Stimulated activated CD8-positive, alpha-beta memory T cell treated with anti-CD3 and anti-CD28 coated beads, Interleukin-2, amount 100 ng/mL, for 1 hour (primary cell): ENCODE measurements around the gene EML4.

Source experiments
- DNase-seq, 2 donors: peaks; one replicate each; pipeline ENCODE4 v3.0.0-alpha.2; 2020; ENCODE audit warnings: low read depth in 2 of 2

The EML4 gene

DNA sequence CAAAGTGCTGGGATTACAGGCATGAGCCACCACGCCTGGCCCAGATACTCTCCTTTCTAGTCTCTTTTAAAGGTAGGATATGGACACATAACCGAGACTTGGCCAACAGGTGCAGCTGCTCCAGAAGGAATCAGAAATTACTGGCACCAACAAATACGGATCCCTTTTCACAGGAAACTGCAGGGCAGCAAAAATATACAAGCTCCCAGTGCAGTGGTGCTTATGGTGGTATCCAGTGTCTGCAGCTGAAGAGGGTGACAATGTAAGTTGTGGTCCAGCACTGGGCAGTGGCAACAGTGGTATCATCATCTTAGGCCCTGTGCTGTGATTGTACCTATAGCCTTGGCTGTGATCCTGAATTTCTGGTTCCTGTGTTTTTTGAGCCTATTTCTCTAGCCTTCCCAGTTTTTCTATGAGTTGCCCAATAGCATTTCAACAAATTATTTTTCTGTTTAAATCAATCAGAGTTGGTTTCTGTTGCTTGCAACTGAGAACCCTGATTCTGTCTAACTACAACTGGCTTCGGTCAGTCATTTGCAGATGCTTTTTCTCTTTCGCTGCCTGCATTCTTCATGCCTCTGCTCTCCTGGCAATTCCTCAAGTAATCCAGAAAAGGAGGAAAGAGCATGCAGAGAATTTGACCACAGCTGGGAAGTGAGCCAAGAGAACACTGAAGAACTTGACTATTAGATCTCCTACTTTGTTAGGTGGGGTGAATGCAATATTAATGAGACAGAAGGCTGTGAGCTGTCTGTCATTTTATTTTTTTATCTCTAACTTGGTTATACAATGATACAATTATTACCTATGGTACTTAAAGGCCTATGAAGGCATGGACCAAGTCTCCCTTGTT, 30.8 kb upstream of the EML4 start:
- DNase-seq = no peak

DNA sequence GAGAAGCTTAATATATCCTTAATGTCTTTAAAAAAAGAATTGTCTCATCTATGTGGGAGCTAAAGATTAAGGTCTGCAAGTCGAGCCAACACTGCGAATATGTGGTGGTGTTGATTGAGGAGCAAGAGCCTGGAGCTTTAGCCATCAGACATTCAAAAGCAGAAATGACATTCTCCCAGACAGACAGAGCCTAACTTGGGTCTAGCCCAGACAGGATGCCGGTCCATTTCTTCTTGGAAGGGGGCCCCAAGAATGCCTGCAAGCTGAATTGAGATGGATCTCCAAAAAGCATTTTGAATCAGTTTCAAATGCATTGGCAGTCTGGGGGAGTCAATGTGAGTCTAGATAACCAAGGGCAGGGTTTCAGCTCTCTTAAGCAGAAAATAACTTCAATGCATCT, 30.1 kb upstream of the EML4 start:
- no peak for DNase-seq

DNA sequence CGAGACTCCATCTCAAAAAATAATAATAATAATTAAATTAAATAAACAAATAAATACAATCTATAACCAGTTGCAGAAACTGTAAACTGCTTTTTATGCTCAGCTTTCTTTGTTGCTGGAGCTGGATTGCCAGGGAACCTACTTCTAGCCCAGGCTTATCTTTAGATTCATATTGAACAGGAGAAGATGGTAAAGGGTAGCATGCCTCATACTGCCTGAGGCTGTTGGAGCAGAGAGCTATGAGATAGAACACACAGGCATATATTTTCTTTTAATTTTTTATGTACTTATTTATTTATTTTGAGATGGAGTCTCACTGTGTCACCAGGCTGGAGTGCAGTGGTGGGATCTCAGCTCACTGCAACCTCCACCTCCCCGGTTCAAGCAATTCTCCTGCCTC, 28.7 kb upstream of the EML4 start:
- no peak for DNase-seq

DNA sequence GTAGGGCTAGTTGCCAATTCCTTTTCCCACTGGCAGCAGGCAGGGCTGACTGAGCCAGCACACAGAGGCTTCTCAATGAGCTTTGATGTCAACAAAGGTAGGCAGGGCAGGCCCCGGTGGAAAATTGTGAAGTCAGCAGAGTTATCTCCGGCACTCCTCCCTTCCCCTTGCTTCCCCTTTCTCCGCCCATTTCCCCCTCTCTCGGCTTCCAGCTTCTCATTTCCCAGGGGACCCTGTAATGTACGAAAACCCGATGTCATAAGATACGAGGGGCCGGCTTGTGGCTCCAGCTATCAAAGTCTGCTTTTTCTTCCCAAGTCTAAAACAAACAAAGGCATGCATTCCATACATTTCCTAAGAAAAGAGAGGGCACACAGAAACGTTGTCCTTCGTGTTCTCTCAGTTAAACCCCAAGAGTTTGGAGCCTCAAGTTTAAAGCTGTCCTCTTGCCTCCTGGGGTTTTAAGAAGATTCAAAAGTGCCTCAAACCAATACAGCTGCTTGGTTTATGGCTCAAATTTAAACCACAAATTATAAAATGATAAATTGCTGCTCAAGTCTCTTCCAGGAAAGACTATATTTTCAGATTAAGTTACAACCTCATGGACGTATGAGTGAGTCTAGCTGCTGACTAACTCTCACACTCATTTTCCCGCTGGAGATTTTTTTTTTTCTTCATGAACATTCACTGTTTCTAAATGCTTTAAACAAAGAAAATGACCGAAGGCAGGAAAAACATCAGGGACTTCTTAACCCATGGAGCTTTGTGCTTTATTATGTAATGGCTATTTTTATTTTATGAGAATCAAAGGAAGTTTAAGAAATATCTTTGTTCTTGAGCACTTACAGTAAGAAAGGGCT, 27.2 kb upstream of the EML4 start:
- DNase-seq = no peak

DNA sequence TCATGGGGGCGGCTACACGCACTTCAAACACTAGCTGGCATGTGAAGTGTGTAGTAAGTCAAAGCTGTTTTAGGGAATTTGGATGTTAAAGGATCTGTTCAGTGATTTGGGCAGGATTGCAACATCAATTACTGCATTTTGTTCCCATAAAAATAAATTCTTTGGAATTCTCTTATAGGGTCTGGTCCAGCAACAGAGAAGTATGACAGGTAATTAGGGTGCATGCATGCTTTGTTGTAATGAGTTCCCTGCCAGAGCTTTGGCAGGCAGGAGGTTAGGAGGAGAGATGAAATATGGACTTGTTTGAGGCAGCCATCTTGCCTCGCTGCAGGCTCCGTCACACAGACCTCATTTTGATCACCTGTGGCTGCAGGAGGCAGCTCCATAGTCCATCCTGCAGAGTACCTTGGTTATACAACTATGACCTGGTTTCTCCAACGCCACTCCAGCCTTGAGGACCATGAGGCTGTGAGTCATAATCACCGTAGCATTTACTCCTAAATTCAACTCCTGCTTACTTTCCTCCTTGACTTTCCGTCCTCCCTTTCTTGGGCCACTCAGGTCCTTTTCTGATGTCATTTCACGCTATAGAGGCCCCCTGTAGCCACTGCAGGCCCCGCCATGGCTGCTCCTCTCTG, 26.5 kb upstream of the EML4 start:
- DNase-seq = no peak

DNA sequence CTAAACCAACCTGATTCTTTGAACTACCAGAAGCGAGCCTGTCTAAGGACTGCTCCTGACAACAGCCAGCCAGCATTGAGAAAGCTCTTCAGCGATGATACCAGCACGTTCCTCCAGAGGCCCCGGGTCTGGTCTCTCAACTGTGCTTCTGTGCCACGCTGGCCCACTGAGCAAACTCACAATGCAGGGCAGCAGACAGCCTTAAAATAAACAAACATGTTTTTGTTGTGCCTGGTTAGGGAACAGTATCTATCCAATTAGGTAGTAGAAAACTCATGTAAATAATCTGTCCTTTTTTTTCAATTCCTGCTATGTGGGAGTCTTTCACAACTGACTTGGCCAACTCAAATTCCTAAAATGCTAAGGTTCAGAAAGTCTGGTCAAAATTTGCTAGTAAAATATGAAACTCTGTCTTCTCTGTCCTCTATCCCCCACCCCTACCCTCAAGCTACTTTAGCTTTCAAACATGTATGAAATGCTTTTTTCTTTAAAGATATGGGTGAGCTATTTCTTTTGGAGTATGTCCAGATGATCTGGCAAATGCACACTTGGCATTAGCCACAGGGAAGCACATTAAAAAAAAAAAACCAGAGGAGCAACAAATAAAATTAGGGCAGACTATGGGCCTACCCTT, 21.4 kb upstream of the EML4 start:
- no peak for DNase-seq

DNA sequence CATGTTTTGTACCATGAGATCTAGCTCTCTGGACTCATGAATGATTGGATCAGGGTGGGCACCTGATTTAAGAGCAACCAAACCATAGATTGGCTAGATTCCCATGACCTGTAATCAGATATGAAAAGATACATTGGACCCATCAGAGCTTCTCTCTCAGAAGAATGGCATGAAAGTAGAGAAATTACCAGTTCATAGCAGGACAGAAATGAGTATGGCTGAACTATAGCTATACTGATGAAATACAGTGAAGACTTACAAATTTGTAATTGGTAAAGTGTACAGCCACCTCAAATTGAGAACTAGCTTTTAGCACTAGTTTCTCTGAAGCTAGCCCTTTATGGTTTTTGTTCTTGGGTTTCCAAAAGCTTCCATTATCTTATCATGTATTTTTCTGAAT, 19.0 kb upstream of the EML4 start:
- no peak for DNase-seq

DNA sequence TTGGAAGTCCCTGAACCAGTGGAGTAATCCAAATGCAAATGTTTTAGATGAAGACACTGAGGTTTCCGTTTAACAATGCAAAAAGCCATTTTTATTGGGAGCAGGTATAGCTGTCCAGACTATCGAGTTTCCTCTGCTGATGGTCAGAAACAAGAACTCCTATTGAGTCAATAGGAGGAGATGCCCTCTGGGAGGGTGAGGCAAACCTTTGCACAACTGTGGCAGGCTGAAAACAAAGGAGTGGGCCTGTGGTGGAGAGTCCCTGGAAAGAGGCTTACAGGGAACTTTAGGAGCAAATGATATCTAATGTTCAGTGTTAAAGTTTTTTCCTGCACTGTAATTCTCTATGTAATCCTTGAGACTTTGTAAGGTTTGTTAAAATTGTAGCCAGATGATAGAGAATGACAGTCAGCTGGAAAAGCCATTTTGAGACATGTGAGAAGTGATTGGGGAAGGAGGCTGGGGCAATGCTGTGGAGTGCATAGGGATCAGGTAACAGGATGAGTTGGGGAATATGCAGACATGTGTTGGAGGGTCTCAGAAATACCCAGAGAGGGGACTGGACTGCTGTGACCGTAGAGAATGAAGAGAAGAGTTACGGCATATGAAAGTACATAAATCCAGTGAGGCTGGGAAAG, 15.1 kb upstream of the EML4 start:
- DNase-seq = no peak

DNA sequence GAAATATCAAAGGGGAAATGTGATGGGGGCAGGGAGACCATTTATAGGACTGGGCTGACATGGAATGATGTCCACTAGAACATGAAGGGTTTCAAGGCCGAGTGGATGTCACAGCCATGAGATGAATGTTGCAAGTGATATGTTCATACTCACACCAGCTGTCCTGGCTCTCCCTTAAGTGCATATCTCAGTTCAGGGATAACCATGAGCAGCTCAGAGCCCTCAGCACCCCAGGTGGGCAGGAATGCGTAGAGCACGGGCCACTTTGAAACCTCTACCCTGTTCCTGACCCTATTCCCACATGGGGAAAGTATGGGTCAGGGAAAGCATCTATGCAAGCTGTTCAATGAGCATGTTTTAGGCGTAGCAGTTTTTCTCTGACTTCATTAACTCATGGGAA, 12.4 kb upstream of the EML4 start:
- DNase-seq = no peak

DNA sequence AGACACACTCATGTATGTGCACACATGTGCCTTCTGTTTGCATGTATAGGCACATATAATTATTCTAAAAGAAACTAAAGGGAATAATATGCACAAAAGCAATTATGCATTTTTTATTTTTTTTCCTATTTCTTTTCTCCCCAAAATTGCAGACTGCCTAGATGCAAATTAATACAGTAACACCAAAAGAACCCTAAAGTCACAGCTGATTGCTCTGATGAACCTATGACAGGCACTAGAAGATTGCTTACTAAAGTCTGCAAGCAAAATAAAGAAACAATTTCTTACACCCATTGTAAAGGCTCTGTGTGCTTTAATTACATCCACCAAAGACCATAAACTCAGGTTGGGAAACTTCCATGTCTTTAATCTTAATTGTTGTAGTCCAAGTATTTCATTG, 7.7 kb upstream of the EML4 start:
- no peak for DNase-seq

DNA sequence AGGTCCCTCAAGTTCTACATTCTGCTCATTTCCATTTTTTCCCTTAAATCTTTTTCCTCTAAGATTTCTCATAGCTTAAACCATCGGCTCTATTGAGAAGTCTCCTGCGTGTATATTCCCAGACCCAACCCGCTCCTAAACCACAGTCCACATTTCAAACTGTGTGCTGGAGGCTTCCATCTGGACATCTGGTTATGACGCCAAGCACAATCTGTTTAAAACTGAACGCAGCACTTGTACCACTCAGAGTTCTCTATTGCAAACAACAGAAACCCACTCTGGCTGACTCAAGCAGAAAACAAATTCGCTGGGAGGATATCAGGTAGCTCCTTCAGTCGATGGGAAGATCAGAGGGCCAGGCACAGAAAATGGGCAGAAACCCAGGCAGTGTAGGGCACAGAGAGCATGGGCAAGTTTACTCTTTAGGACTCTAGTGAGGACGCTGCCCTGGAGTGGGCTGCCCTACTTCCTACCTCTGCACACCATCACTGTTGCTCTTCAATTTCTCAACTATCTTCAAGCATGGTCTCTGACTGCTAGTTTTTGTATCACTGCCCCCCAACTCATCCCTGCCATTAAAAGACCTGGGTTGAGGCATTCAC, 5.6 kb upstream of the EML4 start:
- DNase-seq = no peak

DNA sequence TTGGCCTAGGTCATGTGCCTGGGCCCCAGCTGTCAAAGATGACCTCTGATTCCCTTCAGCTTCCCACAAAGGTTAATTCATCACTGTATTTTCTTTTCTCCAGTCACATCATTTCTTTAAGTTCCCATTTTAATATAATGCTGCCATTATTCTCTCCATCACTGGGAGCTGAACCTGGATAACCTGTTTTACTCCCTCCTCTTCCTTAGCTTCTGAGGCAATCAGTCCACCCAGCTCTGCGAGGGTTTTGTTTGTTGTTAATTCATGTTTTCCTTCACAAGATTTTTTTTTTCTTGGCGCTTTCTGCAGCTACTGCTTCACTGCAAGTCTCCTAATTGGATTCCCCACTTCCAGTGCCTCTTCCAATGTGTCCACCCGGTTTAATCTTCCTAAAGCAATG, 5.1 kb upstream of the EML4 start:
- no peak for DNase-seq

DNA sequence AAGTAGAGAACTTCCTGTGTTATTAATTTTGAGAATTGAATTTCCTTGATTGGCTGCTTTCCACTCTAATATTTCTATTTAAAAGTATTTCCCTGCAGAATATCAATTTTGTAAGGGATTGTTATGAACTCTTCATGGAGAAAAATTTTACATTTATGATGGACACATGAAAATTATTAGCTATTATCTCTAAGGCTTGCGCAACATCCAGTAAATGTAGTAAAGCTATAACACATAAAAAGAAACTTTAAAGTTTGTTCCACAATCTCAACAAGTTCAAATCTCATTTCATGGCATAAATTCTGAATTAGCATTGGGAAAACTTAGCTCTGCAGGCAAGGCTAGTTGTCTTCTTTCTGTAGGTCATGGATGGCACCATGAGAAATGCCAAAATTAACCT, 4.2 kb upstream of the EML4 start:
- DNase-seq = no peak

DNA sequence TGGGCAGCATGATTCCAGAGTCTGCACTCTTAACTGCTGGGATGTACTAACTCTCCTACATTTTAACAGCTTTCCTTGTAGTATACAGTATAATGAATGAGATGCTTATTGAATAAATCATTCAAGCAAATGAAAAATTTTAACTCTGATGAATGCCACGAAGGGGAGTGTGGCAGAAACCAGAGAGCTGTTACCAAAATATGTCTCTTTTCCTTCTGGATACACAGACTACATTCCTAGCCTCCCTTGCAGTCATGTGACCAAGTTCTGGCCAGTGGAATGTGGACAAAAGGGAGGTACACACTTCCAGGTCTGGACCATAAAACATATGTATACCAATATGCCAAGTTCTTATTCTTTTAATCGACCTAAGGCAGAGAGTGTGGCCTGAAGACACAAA, 1.7 kb upstream of the EML4 start:
- DNase-seq = no peak

DNA sequence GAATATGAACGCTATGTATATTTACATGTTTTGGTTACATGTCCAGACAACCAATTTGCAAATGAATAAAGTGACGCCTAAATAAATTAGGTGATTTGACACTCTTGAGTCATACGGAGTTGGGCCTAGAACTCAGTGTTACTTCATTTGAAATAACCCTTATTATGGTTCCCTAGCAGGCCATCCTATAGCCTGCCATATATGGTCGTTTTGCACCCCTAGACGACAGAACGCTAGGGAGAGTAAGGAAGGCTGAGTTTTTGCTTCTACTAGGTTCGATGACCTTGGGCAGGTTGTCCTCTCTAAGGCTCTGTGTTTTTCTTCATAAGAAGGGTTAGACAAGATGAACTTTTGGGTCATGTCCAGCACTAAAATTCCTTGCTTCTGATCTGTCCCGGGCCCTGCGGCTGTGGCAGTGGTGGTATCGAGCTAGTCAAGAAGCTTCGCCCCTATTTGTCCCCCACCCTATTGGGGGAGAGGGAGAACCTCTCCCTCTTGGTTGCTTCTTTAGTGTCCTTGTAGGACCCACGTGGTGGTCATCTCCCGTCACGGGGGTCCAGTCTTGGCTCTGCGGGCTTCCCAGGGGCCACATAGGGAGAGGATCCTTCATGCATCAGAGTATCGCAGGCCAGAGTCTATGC, 574 bp upstream of the EML4 start:
- no peak for DNase-seq

DNA sequence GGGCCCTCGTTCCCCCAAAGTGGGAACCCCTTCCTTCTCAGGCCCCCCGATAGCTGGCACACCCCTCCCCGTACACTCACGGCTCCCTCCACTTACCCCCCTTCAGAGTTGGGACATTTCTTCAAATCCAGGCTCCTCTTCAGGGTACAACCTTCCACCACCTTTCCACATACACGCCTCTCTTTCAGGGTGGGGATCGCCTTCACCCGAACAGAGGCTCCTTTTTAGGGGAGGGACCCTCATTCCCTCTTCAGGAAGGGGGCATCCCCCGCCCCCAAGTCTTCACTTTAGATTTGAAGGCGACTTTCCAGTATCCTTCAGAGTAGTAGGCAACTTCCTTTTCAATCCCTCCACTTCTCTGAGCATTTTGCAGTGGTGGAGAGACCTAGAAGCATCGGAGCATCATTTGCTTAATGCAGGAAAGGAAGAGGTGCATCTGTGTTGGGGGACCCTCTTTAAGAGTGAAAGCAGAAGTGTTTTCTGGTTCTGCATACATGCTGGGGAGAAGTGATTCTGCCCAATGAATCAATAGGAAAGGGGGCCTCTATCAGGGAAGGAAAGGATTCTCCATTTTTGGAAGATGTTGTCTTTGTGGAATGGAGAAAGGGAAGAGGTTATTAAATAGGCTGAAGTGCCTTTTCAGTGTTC, 845 bp downstream of the EML4 start:
- DNase-seq = no peak

DNA sequence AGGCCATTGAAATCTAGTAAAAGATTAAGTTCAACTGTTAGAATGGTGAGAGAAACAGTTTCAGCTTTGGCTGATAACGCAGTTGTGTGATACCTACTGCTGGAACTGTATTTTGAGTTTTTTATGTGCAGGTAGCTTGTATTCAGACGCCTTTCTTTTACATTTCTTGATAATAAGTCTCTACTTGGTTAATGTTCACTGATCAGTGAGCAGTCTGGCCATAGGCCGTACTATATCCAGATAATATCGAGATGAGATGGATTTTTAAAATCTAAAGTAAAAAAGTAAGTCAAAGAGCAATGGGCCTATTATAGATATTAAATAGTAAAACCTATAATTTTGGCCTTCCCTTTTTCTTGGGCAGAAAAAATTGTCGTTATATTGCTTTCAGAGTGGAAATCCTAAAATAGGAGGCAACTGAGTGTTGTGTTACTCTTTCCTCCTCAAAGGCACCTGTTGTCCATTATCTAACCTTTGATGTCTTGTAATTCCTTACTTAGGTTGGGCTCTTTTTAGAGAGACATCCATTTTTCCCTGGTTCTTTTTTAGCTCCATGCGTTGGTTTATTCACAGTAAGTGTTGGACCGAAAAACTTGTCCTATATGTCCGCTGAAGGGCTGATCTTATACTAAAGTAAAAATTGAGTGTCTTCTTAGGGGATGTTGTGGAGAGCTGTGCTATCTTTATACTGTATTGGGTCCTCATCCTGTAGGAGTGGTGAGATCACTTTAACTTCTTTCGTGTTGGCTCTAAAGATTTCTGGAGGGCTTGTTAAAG, 1.7 kb downstream of the EML4 start:
- DNase-seq = no peak

DNA sequence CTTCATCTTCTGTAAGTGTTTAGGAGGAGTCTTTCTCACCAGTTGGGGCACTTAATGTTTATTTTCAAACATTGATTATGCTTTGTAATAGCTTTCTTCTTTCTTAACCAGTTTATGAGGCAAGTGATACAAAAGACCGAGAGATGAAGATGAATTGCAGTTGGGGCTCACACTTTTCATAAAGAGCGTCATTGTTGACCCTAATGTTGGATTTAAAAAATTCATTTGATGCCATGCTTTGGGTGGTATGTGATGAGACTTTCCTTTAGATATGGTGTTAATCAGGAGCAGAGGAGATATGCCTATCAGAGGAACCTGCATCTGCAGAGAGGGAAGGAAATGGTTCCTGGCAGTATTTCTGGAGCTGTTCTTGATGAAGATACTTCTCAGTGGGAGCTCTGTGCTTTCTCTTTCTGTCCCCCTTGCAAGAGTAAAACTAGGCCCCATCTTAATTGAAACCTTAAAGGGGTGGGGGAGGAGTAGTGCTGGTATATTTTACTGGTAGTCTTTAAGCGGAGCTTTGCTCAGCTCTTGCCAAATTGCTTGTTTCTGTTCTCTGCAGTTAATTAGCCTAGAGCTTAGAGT, 2.3 kb downstream of the EML4 start:
- no peak for DNase-seq

DNA sequence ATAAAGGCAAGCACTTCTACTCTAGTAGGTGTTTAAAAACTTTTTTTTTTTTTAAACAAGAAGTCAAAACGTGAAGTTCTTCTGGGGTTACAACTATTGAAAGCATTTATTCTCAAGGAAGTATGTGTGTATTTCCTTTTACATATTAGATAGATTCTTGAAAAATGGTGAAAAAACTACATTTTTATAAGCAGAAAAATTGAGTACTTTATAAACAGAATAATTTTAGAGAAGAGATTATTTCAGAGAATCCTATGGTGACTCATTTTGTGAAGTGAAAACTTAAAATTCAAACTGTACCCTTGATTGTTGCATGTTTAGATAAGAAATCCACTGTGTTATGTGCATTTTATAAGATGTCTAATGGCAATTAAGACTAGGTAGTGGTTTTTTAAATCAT, 2.9 kb downstream of the EML4 start:
- DNase-seq = no peak
